HG02981 (cell line): Measurements from ENCODE around the gene MOV10.
"Not testable (repeated sequence)": the region's sequence is repeated elsewhere in the genome, so short reads cannot be mapped to it uniquely, and the experiment has no call there.

Experiments
- ATAC-seq: cut with Tn5 transposase; IDR thresholded peaks from one replicate; pipeline ENCODE4 v1.9.1; 2021; ENCODE audit warnings: mild to moderate bottlenecking, moderate library complexity; ENCODE audit not compliant: unreplicated experiment

The MOV10 gene

GRCh38 chr1:112712191-112712590, 37.7 kb downstream of the MOV10 start:
- ATAC-seq = no peak

- no peak for ATAC-seq
Measured at GRCh38 chr1:112712701-112713128, 38.3 kb downstream of the MOV10 start.

- ATAC-seq = peak; percentile 29
Measured at GRCh38 chr1:112713466-112714312, 39.2 kb downstream of the MOV10 start.

GRCh38 chr1:112714313-112715263, 40.1 kb downstream of the MOV10 start:
- peak; percentile 19 for ATAC-seq

- peak; percentile 77 for ATAC-seq
Measured at GRCh38 chr1:112715264-112716053, 41.0 kb downstream of the MOV10 start, which contains the start of gene PPM1J. Gene PPM1J, minus strand, starts transcription at chr1:112715332. Its CDS starts 31 bp downstream, at chr1:112715301.

- peak; percentile 27 for ATAC-seq
Measured at GRCh38 chr1:112716133-112716720, 41.8 kb downstream of the MOV10 start.

- ATAC-seq = no peak
Measured at GRCh38 chr1:112717263-112717873, 42.9 kb downstream of the MOV10 start.

GRCh38 chr1:112718691-112719418, 44.4 kb downstream of the MOV10 start:
- ATAC-seq = no peak

GRCh38 chr1:112719706-112720105, 45.2 kb downstream of the MOV10 start:
- ATAC-seq = no peak

GRCh38 chr1:112720800-112721199, 46.3 kb downstream of the MOV10 start:
- no peak for ATAC-seq

GRCh38 chr1:112721294-112721693, 46.8 kb downstream of the MOV10 start:
- ATAC-seq = not testable (repeated sequence)

GRCh38 chr1:112721966-112722524, 47.6 kb downstream of the MOV10 start:
- no peak for ATAC-seq

- ATAC-seq = no peak
Measured at GRCh38 chr1:112722601-112723510, 48.4 kb downstream of the MOV10 start.

- no peak for ATAC-seq
Measured at GRCh38 chr1:112723511-112723839, 49.0 kb downstream of the MOV10 start.

- not testable (repeated sequence) for ATAC-seq
Measured at GRCh38 chr1:112724240-112724639, 49.8 kb downstream of the MOV10 start.

- no peak for ATAC-seq
Measured at GRCh38 chr1:112727716-112728115, 53.3 kb downstream of the MOV10 start.

- ATAC-seq = not testable (repeated sequence)
Measured at GRCh38 chr1:112728306-112728971, 54.0 kb downstream of the MOV10 start.
